GM21528 (cell line): Measurements from ENCODE around the gene IL22RA1.

Source experiments
- ATAC-seq: cut with Tn5 transposase; IDR thresholded peaks from one replicate; pipeline ENCODE4 v1.9.1; 2021; ENCODE audit warnings: mild to moderate bottlenecking, moderate library complexity; ENCODE audit not compliant: unreplicated experiment, low FRiP score

The IL22RA1 gene

DNA sequence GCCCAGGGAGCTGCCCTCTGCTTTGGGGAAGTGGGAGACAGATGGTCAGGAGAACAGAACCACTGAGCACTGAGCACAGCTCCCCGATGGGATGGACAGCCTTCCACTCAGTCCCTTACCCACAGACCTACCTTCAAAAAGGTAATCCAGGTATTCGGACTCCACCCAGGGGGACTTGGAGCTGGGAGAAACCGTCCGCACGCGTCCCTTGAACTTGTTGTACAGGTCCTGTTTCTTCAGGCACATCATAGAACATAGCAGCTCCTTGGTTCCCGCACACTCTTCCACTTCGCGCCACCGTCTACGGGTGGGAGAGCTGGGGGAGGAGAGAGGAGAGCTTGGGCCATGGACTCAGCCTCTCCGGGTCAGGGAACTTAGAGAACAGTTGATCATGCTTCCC, 26.3 kb upstream of the IL22RA1 start:
- no peak for ATAC-seq

DNA sequence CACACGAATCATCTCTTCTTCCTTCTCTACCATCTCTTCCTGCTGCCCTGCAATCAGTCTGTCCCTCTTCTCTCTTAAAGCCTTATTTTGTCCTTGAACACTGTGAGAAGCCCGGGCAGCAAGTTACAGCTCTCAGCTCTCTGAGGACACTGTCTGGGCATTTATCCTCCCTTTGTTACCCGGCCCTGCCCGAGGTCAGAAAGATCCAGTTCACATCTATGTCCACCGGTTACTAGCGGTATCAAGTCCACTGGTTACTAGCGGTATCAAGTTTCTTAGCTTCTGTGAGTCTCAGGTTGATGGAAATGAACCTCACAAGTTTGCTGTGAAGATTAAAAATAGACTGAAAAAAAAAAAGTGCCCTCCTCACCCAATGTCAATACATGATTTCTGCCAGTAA, 25.3 kb upstream of the IL22RA1 start:
- no peak for ATAC-seq

DNA sequence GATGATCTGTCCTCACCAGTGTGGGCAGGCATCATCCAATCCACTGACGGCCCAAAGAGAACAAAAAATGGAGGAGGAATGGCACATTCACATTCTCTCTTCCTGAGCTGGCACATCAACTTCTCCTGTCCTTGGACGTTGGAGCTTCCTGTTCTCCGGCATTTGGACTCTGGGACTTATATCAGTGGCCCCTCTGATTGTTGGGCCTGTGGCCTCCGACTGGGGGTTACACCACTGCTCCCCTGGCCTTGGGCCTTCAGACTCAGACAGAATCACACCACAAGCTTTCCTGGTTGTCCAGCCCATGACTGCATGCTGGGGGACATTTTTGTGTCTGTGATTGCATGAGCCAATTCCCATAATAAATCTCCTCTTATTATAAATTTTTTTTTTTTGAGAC, 24.1 kb upstream of the IL22RA1 start:
- no peak for ATAC-seq

DNA sequence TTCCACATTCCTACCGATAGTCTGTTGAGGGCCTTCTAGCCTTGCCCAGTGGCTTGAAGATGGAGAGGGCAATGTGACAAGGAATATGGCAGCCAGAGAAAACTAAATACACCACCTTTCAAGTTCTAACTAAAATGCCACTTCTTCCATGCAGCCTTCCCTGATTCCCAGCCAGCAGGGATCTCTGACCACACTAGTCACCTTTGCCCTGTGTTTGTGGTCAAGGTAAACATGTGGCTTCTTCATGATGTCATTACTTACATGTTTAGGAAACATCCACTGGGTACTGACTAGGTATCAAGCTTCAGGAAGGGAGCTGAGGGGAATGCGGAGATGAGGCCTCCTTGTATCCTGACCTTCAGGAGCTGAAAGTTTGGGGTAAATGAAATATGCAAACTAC, 22.6 kb upstream of the IL22RA1 start:
- ATAC-seq = no peak

DNA sequence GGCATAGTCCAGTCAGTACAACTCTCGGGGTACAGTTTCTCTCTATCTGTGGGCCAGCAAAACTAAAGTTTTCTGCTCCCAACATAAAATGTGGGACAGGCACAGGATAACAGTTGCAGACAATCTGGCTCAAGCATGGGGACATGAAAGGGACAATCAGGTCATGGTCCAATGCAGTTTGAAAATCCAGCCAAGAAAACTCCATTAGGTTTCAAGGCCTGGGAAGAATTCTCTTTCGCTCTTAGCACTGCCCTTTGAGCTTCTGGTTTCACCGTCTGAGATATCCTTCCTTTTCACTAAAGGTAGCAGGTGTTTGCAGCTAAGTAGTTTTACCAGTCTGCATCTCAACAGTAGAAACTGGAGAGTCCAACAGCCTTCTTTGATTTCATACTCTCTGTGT, 21.1 kb upstream of the IL22RA1 start:
- no peak for ATAC-seq

DNA sequence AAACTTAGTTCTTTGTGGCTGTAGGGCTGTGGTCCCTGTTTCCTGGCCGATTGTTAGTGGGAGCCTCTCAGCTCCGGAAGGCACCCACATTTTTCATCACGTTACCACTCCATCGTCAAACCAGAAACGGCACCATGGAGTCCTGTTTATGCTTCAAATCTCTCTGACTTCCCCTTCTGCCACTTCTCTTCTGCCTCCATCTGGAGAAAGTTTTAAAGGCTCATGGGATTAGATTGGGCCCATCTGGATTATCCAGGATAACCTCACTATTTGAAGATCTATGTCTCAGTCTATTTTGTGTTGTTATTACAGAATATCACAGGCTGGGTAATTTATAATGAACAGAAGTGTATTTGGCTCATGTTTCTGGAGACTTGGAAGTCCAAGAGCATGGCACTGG, 19.3 kb upstream of the IL22RA1 start:
- ATAC-seq = no peak

DNA sequence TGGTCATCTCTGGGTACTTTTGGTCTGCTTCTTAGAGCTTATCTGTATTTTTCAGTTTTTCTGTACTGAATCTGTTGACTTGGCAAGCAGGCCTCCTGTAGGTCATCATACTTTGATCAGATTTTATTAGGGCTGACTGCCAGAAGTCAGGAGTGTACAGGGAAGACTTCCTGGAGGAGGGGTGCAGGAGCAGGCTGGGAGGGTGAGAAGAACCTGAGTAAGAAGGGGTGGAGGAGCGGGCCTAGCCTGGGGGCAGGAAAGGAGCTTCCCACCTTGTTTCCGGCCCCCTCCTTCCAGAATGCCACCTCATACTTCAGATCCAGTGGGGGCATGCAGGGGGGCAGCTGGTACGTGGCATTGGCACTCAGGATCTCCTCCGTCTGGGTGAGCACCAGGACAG, 18.3 kb upstream of the IL22RA1 start:
- no peak for ATAC-seq

DNA sequence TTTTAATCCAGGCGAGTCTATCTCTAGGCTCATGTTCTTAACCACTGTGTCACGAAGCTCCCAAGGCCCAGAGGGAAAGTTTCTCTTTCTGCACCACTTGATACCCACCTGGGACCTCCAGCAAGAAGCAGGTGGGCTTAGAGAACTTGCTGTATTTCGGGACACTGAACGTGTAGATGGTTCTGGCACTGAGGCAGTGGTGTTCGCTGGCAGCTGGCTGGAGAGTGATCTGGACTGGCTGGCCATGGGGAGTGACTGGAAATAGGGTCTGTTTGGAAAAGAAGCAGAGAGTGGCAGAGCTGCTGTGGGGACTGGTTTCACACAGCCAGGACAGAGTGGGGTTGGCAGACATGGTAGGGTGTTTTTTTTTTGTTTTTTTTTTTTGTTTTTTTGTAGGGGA, 16.4 kb upstream of the IL22RA1 start:
- no peak for ATAC-seq

DNA sequence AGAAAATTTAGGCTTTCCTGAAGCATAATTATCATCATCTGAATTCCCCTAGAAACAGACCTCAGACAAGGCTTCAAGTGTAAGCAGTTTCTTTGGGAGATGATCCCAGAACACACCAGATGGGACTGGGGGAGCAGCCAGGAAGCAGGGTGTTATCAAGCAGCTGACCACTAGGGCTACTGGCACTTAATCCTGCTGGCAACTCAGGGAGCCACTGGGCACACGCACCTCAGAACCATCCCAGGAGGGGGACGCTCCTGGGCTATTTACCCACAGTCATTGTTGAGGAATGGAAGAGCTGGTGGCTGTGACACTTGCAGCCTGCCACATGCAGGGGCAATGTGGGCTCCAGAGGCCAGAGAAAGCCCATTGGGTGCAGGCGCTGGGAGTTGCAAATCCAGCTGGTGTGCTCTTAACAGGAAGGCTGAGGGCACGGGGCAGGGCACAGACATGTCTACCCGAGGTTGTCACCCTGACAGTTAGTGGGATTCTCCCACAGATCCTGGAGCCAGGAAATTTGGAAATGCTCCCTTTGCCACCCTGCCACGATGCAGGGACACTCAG, 15.1 kb upstream of the IL22RA1 start:
- no peak for ATAC-seq

DNA sequence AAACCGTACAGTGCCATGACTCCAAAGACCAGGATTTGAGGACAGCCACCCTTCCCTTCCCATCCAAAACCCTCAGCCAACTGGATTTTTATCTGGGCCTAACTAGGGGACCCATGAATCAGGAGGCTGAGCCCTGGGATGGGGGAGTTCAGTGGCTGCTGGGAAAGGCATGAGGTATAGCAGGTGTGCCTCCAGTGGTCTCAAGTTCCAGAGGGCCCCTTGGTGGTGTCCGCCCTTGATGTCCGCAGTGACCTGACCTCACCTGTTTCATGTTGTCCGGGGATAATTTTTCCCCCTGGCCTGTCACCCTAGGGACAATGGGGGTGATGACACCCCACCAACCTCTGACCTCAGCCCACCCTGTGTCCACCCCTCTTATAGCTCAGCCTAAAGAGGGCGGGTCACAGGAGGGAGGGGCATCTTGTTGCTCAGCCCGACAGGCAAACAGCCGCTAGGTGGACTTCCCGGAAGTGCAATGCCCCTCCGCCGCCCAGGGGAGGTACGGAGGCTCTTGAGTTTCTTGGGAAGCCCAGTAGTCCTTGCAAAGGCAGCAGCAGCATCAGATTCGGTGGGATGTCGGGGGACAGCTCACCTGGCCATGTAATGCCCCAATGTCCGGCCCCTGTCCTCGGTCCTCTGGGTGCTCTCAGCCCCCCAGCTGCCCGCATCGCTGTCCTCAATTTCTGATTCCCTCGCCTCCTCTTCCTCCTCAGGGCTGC, 13.8 kb upstream of the IL22RA1 start:
- ATAC-seq = no peak

DNA sequence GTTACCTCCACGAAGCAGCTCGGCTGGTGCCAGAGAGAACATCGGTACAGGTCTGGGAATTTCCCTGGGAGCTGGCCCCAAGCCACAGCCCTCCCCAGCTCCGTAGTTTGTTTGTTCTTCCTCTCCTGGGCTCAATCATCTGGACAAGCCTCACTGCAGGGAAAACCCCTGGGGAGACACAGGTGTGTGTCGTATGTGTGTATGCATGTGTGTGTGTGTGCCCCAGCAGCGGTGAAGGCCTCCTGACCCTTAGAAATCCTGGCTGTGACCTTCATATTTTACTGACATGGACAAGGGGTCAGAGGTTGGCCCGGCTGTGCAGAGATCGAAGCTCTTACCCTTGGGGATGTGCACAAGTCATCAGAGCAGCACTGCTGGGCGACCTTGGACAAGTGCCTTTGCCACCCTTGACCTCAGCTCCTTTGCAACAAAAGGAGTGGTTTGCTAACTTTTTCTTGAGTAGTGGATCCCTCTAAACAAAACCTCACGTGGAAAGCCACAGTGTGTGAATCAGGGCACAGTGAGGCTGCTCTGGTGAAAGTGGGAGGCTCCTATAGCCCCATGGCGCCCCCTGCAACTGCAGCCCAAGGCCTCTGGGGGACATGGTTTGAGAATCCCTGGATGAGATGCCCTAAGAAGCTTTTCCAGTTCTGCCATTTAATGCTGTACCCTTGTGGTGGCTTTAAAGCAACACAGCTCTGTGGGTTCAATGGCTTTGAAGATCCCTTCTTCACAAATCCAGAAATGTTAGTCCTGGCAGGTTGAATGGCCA, 12.3 kb upstream of the IL22RA1 start:
- ATAC-seq = no peak

DNA sequence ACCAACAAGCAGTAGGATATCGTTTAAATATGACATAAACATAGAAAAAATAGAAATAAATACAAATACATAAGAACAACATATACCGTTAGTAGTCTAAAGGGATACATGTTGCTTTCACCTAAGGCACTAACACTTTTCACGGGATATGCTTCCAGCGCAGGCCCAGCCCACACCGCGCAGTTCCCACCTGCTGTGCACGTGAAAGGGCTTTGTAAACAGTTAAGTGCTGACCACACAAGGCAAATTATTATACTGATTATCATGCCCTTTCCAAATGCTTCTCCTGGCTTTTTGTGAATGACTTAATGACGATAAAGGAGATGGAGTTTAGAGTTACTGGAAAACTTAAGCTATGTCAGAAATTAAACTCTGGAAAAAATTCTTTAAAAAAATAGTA, 11.3 kb upstream of the IL22RA1 start:
- ATAC-seq = no peak

DNA sequence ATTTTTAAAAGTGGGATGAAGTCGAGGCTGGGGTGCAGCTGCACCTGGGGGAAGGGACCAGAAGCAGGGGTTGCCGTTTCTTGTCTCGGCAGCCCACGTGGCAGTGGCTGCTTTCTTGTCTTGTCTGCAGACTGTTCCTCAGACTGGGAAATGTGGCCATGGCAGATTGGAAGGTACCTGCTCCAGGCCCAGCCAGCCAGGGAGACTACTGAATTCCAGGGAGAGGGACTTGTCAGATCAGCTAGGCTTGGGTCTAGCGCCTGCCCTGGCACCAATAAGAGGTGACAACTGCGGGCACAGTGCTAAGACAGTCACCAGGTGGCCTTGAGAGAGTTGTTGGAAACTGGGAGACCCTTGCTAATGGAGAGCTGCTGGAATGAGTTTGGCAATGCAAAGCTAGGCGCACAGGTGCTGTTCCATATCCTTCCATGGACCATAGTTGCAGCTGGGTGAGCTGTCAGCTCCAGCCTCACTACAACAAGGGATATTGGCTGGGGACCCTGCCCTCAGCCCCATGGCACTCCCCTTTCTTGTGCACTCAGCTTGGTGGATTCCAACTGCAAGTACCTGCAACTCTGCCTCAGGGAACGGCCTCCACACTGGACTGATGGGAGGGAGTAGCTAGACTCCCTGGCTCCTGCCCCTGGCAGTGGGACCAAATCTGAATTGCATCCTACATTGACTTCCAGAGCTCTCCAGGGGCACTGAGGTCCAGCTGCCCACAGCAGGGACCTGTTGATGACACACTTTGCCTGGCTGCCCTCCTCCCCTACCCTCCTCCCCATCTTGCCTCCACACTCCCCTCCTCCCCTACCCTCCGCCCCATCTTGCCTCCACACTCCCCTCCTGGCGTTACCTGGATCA, 9.9 kb upstream of the IL22RA1 start:
- no peak for ATAC-seq

DNA sequence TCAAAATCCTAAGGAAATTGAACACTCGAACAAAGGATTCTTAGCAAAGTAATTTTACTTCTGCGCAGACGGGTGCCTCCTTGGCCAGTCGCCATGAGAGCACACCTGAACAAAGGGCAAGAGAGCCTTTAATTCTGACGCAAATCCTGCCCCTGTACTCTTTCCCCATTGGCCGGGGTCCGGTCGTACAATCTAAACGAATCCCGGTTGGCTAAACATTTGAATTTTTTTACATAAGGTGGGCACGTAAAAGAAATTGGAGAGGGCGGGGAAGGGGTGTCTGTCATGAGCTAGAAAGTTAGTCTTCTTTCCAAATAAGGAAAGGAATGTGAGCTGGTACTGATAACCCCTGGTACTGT, 8.2 kb upstream of the IL22RA1 start:
- ATAC-seq = no peak

DNA sequence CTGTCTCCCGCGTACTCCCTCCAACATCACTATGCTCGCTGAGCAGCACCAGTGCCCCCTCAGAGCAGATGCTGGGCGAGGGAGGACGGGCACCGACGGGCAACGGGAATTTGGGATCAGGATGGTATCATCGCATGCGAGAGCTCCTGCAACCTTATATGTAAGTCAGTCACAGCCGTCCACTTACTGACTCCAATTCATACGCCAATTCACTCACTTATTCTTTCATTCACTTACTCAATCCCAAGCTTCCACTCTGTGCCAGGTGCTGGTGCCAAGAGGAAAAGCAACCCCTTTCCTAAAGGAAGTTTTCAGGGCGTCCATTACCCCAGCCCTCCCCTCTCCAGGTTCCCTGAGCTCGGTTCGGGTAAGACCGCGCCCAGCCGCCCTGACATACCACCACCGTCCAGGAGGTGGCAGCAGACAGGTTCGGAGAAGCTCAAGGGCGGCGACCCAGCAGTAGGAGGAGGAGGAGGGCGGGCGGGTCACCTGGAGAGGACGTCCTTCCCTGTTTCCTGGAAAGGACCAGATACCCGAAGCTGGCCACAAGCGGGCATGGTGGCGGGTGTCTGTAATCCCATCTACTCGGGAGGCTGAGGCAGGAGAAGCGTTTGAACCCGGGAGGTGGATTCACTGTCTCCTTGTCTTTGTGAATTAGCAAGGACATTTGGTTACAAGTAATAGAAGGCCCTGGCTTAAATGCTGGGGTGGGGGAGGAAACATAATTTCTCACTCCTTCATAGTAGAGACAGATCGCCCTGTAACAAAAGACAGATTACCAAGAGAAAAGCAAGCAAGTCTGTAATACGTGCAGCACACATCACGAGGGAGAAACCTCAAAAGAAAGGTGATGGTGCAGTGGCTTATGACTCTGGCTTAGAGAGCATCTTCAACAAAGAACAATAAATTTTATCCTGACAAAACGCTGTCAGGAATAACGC, 7.6 kb upstream of the IL22RA1 start:
- ATAC-seq = no peak

DNA sequence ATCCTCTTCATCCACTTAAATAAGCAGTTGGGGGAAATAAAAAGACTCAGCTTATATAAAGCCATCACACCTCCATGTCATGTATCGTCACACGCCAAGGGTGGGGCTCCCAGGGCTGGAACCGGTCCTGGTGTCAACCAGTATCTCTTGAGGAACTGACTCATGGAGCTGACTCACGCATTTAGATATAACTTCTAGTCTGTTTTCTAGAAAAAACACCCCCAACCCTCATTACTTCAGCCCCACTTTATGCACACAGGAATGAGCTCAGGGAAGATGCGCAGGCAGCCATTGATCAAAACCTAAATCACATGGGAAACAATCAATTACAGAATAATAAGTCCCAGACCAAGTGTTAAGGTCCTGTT, 6.9 kb upstream of the IL22RA1 start:
- no peak for ATAC-seq

DNA sequence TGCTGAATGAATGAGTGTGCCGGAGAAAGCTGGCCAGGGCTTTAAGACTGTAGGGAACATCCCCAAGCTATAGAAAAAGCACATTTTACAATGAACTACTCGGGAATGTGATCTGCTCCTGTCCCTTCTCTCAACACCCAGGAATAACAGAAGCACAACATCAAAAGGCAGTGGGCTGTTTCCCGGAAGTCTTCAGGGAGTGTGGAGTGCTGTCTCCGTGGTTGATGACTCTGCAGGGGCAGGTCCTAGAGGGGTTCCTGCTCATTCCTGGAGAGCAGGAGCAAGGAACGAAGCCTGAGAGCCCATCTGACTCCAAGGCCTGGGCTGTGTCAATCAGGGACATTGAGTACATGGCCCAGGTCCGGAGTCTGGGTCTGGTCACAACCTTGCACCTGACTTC, 4.9 kb upstream of the IL22RA1 start:
- no peak for ATAC-seq

DNA sequence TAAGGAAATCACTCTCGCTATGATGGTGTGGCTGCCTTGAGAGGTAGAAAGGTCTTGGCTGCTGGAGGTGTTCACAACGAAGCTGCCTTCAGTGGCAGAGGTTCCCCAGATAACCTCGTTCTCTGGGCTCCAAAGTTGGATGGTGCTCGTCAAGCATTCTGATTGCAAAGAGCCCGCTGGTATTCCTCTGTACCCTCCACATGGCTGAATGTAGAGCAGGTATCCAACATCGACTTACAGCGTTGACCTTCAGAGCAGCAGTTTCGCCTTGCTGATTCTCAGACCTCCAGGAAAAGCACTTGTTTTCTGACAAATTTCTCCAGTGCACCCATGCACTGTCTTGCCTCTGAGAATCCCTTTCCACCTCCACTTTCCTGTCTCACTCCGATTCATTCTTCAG, 4.3 kb upstream of the IL22RA1 start:
- ATAC-seq = no peak

DNA sequence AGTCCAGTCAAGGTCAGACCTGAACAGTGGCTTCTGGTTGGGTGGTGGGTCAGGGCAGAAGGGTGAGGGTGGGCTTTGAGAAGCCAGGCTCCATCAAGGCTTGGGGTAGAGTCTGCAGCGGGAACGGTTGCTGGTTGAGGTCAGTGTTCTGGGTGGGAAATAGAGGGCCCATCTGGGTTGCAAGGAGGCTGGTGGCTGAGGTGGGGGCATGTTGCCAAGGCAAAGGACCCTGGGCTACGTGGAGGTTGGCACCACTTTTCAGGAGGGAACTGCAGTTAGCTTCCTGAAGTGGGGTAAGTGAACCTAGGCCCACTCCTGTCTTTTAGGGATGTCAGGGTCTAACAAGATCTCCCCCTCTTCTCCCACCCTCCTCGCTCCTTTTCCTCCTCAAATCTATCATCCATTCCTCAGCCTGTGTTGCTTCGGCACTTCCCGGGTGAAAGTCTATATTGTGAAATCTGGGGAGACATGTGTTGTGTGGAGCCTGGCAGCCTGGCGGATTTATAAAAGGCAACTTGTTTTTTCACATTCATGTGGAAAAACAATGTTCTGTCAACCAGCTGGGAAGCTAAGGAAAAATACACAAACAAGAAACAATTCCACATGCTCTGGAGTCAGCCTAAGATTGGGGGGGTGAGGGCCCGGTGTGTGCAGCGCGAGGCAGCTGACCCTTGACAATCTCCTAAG, 1.5 kb downstream of the IL22RA1 start:
- ATAC-seq = no peak
